Gastrocnemius medialis (tissue), 4 donors: ENCODE data around the gene FAM240B. TPM values are rescaled to one million over a fixed set of nuclear protein-coding genes. Genes with fewer than 3 reads are reported as not detected.

ENCODE experiments used
- ATAC-seq, 2 donors: fragments of 150-250 bp; one replicate each; pipeline ENCODE4 v1.9.1; 2016
- DNase-seq, 2 donors: peaks; one replicate each; pipeline ENCODE4 v3.0.0-alpha.2; 2019
- H3K27ac ChIP-seq, 4 donors: fragments of 200-600 bp; sonication (generic); 1 replicate in 1 of 4; 2 replicates in 3 of 4; pipeline ENCODE4 v1.5.1; 2016 to 2018; ENCODE audit warnings: mild to moderate bottlenecking in 2 of 4, moderate library complexity in 1 of 4
- H3K27me3 ChIP-seq, 3 donors: fragments of 200-600 bp; sonication (generic) in 2 of 3; 1 replicate in 1 of 3; 2 replicates in 2 of 3; pipeline versions ENCODE4 v1.5.1 to v1.6.0; 2016 to 2019; ENCODE audit warnings: mild to moderate bottlenecking in 1 of 3, moderate library complexity in 1 of 3
- H3K36me3 ChIP-seq, 2 donors: fragments of 200-600 bp; sonication (generic) in 1 of 2; one replicate each; pipeline ENCODE4 v1.5.1; 2017 to 2018
- H3K4me1 ChIP-seq, 2 donors: fragments of 200-600 bp; sonication (generic) in 1 of 2; one replicate each; pipeline ENCODE4 v1.5.1; 2016 to 2017; ENCODE audit warnings: mild to moderate bottlenecking in 2 of 2
- H3K4me3 ChIP-seq, 4 donors: fragments of 200-600 bp; sonication (generic) in 3 of 4; 1 replicate in 1 of 4; 2 replicates in 3 of 4; pipeline ENCODE4 v1.5.1; 2016 to 2019; ENCODE audit warnings: mild to moderate bottlenecking in 2 of 4
- H3K9me3 ChIP-seq, 3 donors: fragments of 200-600 bp; sonication (generic) in 2 of 3; 1 replicate in 1 of 3; 2 replicates in 2 of 3; pipeline ENCODE4 v1.5.1; 2016 to 2019
- CTCF ChIP-seq, 5 experiments: fragments of 450-650 bp in 3 of 5; fragments of 200-600 bp in 2 of 5; sonication (generic) in 2 of 5; IDR thresholded peaks in 4 of 5; conservative IDR thresholded peaks in 1 of 5; 1 replicate in 4 of 5; 2 replicates in 1 of 5; pipeline ENCODE4 v1.5.1; 2016 to 2019; ENCODE audit warnings: antibody characterized with exemption in 5 of 5, mild to moderate bottlenecking in 3 of 5, moderate library complexity in 3 of 5
- POLR2A ChIP-seq, 2 donors: fragments of 450-650 bp; IDR thresholded peaks; one replicate each; pipeline ENCODE4 v1.6.1; 2017; ENCODE audit warnings: antibody characterized with exemption in 2 of 2, mild to moderate bottlenecking in 2 of 2, moderate library complexity in 2 of 2
- in situ Hi-C, 4 donors: fragments of 200-750 bp; cut with MboI; loops; one replicate each; pipeline versions ENCODE4 v1.15.0 to v1.8.0; 2017; ENCODE audit warnings: low sequenced_read_pairs in 4 of 4
- intact Hi-C: fragments of 100-400 bp; cut with DNase I; formaldehyde crosslinking; loops from one replicate; pipeline ENCODE4 v1.15.1; 2023; ENCODE audit warnings: low total_unique reads
- total RNA-seq, 4 donors: library from RNA; depleted of rRNA; stranded (reverse); fragments of >200 nt; gene quantifications; one replicate each; pipeline versions ENCODE4 v1.1.0 to v1.2.3, GENCODE V29; 2016

FAM240B gene
- total RNA-seq, 4 donors from 2014 or later = not detected

DNA sequence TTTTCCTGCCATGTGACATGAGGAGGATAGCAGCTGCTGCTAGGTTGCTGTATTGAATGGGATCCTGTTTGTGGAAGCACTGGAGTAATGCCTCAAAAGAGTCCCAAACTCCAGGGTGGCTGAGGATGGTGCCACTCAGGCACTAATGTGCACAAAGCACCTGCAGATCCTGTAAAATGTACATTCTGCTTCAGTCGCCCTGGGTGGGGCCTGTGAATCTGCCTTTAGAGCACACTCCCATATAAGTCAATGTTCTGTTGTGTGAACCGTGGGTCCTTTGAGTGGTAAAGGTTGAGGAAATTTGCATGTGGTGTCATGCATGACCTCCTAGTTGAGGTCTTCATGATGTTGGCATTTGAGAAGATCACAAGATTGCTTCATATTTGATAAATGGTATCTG, 67.9 kb downstream of the FAM240B start:
- in situ Hi-C loops = no loop called here
- intact Hi-C loops = no loop called here
- H3K27ac ChIP-seq = no peak overlapping the region
- no peaks in the 10 kb centered on the region for H3K4me1 ChIP-seq
- no peak for ATAC-seq
- no peak for TF ChIP-seq POLR2A (IDR thresholded peaks at IDR 0.05)
- TF ChIP-seq CTCF (IDR thresholded peaks at IDR 0.05 in 4 of 5, conservative IDR thresholded peaks at IDR 0.05 in 1 of 5) = no peak
- no peaks in the 10 kb centered on the region for H3K36me3 ChIP-seq
- DNase-seq = no peak
- H3K9me3 ChIP-seq = no peaks in the 10 kb centered on the region
- H3K27me3 ChIP-seq = no peaks in the 10 kb centered on the region
- no peak overlapping the region for H3K4me3 ChIP-seq

GRCh38 chr9:38651400-38652042, 68.4 kb downstream of the FAM240B start:
- no peak for DNase-seq
- Histone ChIP-seq H3K27ac (no peak overlapping the region), H3K36me3 (no peaks in the 10 kb centered on the region), H3K9me3 (no peaks in the 10 kb centered on the region), H3K4me1 (no peaks in the 10 kb centered on the region), H3K4me3 (no peak overlapping the region), H3K27me3 (no peaks in the 10 kb centered on the region)
- intact Hi-C loops = no loop called here
- ATAC-seq = no peak
- no peak for TF ChIP-seq POLR2A (IDR thresholded peaks at IDR 0.05)
- no peak for TF ChIP-seq CTCF (IDR thresholded peaks at IDR 0.05 in 4 of 5, conservative IDR thresholded peaks at IDR 0.05 in 1 of 5)
- in situ Hi-C loops = no loop called here

GRCh38 chr9:38650564-38650963, 69.4 kb downstream of the FAM240B start:
- Histone ChIP-seq H3K27me3 (no peaks in the 10 kb centered on the region), H3K4me3 (no peak overlapping the region), H3K9me3 (no peaks in the 10 kb centered on the region), H3K36me3 (no peaks in the 10 kb centered on the region), H3K4me1 (no peaks in the 10 kb centered on the region), H3K27ac (no peak overlapping the region)
- intact Hi-C loops (no loop called here), in situ Hi-C loops (no loop called here)
- DNase-seq (no peak), ATAC-seq (no peak)
- no peak for TF ChIP-seq CTCF (IDR thresholded peaks at IDR 0.05 in 4 of 5, conservative IDR thresholded peaks at IDR 0.05 in 1 of 5)
- no peak for TF ChIP-seq POLR2A (IDR thresholded peaks at IDR 0.05)

DNA sequence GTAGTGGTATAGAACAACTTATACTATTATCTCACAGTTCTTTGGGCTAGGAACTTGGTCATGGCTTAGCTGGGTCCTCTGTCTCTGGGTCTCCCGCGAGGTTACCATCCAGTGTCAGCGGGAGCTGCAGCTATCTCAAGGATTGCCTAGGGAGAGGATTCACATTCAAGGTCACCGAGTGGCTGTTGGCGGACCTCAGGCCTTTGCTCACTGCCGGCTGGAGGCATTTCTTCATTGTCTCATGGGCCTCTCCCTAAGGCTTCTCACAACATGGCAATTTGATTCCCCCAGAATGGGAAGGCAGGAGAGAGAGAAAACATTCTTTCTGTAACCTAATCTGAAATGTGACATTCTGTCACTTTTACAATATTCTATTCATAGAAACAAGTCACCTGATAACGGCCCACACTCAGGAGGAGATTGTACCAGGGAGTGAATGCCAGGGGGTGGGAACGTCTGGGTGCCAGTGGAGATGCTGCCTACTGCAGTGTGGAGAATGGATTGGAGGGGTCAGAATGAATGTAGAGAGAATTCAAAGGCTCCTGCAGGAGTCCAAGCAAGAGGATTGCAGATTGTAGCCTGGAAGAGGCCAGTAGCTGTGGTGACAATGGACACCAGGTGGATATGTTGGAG, 70.1 kb downstream of the FAM240B start:
- intact Hi-C loops = no loop called here
- H3K9me3 ChIP-seq = no peaks in the 10 kb centered on the region
- no peak overlapping the region for H3K27ac ChIP-seq
- H3K4me3 ChIP-seq = no peak overlapping the region
- H3K27me3 ChIP-seq = no peaks in the 10 kb centered on the region
- ATAC-seq (no peak), DNase-seq (no peak)
- H3K4me1 ChIP-seq = no peaks in the 10 kb centered on the region
- in situ Hi-C loops = loop anchor here in 1 of 4 donors (25.0 kb wide), 1 partner anchor 87 kb away; no protein-coding TSS in a partner anchor
- no peaks in the 10 kb centered on the region for H3K36me3 ChIP-seq
- no peak for TF ChIP-seq CTCF (IDR thresholded peaks at IDR 0.05 in 4 of 5, conservative IDR thresholded peaks at IDR 0.05 in 1 of 5)
- TF ChIP-seq POLR2A (IDR thresholded peaks at IDR 0.05) = no peak
